H1 (cell line): ENCODE data around the gene FAM240A. TPM values are rescaled to one million over a fixed set of nuclear protein-coding genes. Genes with fewer than 3 reads are reported as not detected.
A peak's percentile ranks its signal among the peaks of the same experiment; 100 is the strongest.

ENCODE experiments used
- CTCF ChIA-PET: fragments of 300-600 bp; sonication (Branson Sonifier 250); formaldehyde crosslinking; loops from one replicate; lab custom pipeline; 2021; ENCODE audit not compliant: partially characterized antibody; lab: Charles Lee
- POLR2A ChIA-PET: fragments of 300-600 bp; sonication (Branson Sonifier 250); formaldehyde crosslinking; loops from one replicate; lab custom pipeline; 2021; ENCODE audit warnings: inconsistent platforms; ENCODE audit not compliant: partially characterized antibody; lab: Charles Lee
- DNase-seq, 2 experiments: peaks; one replicate each; pipeline versions ENCODE4 v3.0.0 to v3.0.0-alpha.2; 2010 to 2022; ENCODE audit warnings: low spot score in 2 of 2, low read depth in 1 of 2, mixed read lengths in 1 of 2
- FAIRE-seq: peaks from 2 replicates; lab custom pipeline; 2011; peaks lifted over from hg19 to GRCh38; lab: Jason Lieb, UNC
- H2AFZ ChIP-seq: 2 replicates; pipeline ENCODE4 v1.8.1; 2012; ENCODE audit warnings: low read length, inconsistent platforms
- H2AK5ac ChIP-seq: 2 replicates; pipeline ENCODE4 v1.6.1; 2013; ENCODE audit warnings: low read depth, low read length
- H2BK120ac ChIP-seq: replicated peaks from 2 replicates; pipeline ENCODE3; 2013; ENCODE audit warnings: low read depth, low read length, inconsistent platforms
- H2BK12ac ChIP-seq: 2 replicates; pipeline ENCODE4 v1.6.1; 2013; ENCODE audit warnings: low read depth, low read length
- H2BK15ac ChIP-seq: 2 replicates; pipeline ENCODE4 v1.6.1; 2013; ENCODE audit warnings: low read length
- H2BK20ac ChIP-seq: 2 replicates; pipeline ENCODE4 v1.6.1; 2013; ENCODE audit warnings: low read length
- H2BK5ac ChIP-seq: 2 replicates; pipeline ENCODE4 v1.6.1; 2013; ENCODE audit warnings: low read depth, low read length
- H3K14ac ChIP-seq: 2 replicates; pipeline ENCODE4 v1.6.1; 2013; ENCODE audit warnings: inconsistent platforms; ENCODE audit not compliant: insufficient read length
- H3K18ac ChIP-seq: 2 replicates; pipeline ENCODE4 v1.6.1; 2013; ENCODE audit warnings: low read length; ENCODE audit errors: extremely low read depth
- H3K23ac ChIP-seq: 2 replicates; pipeline ENCODE4 v1.6.1; 2013; ENCODE audit warnings: inconsistent platforms; ENCODE audit not compliant: insufficient read length
- H3K23me2 ChIP-seq: 2 replicates; pipeline ENCODE4 v1.6.1; 2013; ENCODE audit warnings: low read depth, low read length
- H3K27ac ChIP-seq: 2 replicates; pipeline ENCODE4 v1.6.1; 2011; ENCODE audit warnings: low read depth, low read length, inconsistent platforms
- H3K27me3 ChIP-seq, 4 experiments: replicated peaks in 1 of 4; 1 replicate in 1 of 4; 2 replicates in 3 of 4; pipeline versions ENCODE4 v1.6.1 to v1.8.1; 2011 to 2013; ENCODE audit warnings: low read length in 3 of 4, mild to moderate bottlenecking in 3 of 4, inconsistent platforms in 2 of 4, mixed read lengths in 2 of 4, moderate library complexity in 1 of 4; ENCODE audit not compliant: control insufficient read depth in 3 of 4, insufficient read depth in 3 of 4; ENCODE audit errors: extremely low read depth in 1 of 4
- H3K36me3 ChIP-seq, 4 experiments: 2 replicates each; pipeline versions ENCODE4 v1.6.1 to v1.8.1; 2011 to 2013; ENCODE audit warnings: mild to moderate bottlenecking in 4 of 4, low read length in 3 of 4, moderate library complexity in 2 of 4, control low read depth in 1 of 4, inconsistent platforms in 1 of 4; ENCODE audit not compliant: insufficient read depth in 4 of 4, control insufficient read depth in 2 of 4
- H3K4ac ChIP-seq: replicated peaks from 2 replicates; pipeline ENCODE3; 2013; ENCODE audit warnings: low read length, low read depth, mixed read lengths, inconsistent platforms; ENCODE audit not compliant: insufficient read length
- H3K4me1 ChIP-seq, 4 experiments: replicated peaks in 1 of 4; 1 replicate in 1 of 4; 2 replicates in 3 of 4; pipeline versions ENCODE4 v1.6.1 to v1.8.1; 2011 to 2013; ENCODE audit warnings: low read length in 3 of 4, inconsistent platforms in 2 of 4, mixed read lengths in 1 of 4; ENCODE audit not compliant: insufficient read depth in 4 of 4, control insufficient read depth in 3 of 4
- H3K4me2 ChIP-seq, 2 experiments: 2 replicates each; pipeline versions ENCODE4 v1.6.1 to v1.8.1; 2011 to 2013; ENCODE audit warnings: low read depth in 2 of 2, low read length in 2 of 2, control low read depth in 1 of 2, inconsistent platforms in 1 of 2, mild to moderate bottlenecking in 1 of 2; ENCODE audit not compliant: insufficient read depth in 1 of 2
- H3K4me3 ChIP-seq, 4 experiments: fragments of 200-600, 300-600 bp in 1 of 4; sonication (generic), shearing (Covaris generic), sonication (Bioruptor Twin) in 1 of 4; 2 replicates each; pipeline versions ENCODE4 v1.5.1 to v1.8.1; 2011 to 2016; ENCODE audit warnings: low read length in 4 of 4, low read depth in 3 of 4, control low read depth in 2 of 4, inconsistent platforms in 2 of 4, mild to moderate bottlenecking in 2 of 4, mixed read lengths in 1 of 4, moderate library complexity in 1 of 4; ENCODE audit not compliant: insufficient read depth in 2 of 4; ENCODE audit errors: extremely low read depth in 1 of 4
- H3K56ac ChIP-seq: replicated peaks from 2 replicates; pipeline ENCODE3; 2013; ENCODE audit warnings: low read depth, mild to moderate bottlenecking, mixed read lengths, low read length, inconsistent platforms; ENCODE audit not compliant: insufficient read length
- H3K79me1 ChIP-seq: 2 replicates; pipeline ENCODE4 v1.6.1; 2013; ENCODE audit warnings: low read depth, low read length, control low read depth
- H3K79me2 ChIP-seq, 2 experiments: 2 replicates each; pipeline versions ENCODE4 v1.6.1 to v1.8.1; 2012 to 2013; ENCODE audit warnings: low read length in 2 of 2, mild to moderate bottlenecking in 2 of 2, inconsistent platforms in 1 of 2; ENCODE audit not compliant: insufficient read depth in 2 of 2, control insufficient read depth in 1 of 2
- H3K9ac ChIP-seq, 4 experiments: replicated peaks in 1 of 4; 1 replicate in 1 of 4; 2 replicates in 3 of 4; pipeline versions ENCODE4 v1.6.1 to v1.8.1; 2011 to 2013; ENCODE audit warnings: low read depth in 3 of 4, low read length in 3 of 4, control low read depth in 2 of 4, mild to moderate bottlenecking in 2 of 4, moderate library complexity in 2 of 4, inconsistent platforms in 1 of 4; ENCODE audit errors: extremely low read depth in 1 of 4
- H3K9me3 ChIP-seq, 2 experiments: 2 replicates each; pipeline versions ENCODE4 v1.6.1 to v1.8.1; 2012 to 2013; ENCODE audit warnings: mild to moderate bottlenecking in 2 of 2, moderate library complexity in 2 of 2, control low read depth in 1 of 2, inconsistent platforms in 1 of 2, low read depth in 1 of 2, low read length in 1 of 2, mixed read lengths in 1 of 2; ENCODE audit not compliant: insufficient read depth in 2 of 2
- H4K20me1 ChIP-seq, 2 experiments: replicated peaks in 1 of 2; 2 replicates each; pipeline versions ENCODE3 to v1.8.1; 2011 to 2013; ENCODE audit warnings: inconsistent platforms in 2 of 2, low read length in 2 of 2, mild to moderate bottlenecking in 1 of 2; ENCODE audit not compliant: insufficient read depth in 2 of 2, control insufficient read depth in 1 of 2
- H4K5ac ChIP-seq: 2 replicates; pipeline ENCODE4 v1.6.1; 2013; ENCODE audit warnings: low read length, low read depth, mixed read lengths, inconsistent platforms; ENCODE audit not compliant: insufficient read length
- H4K8ac ChIP-seq: 2 replicates; pipeline ENCODE4 v1.8.0; 2013; ENCODE audit warnings: mild to moderate bottlenecking, moderate library complexity, low read length, inconsistent platforms; ENCODE audit not compliant: insufficient read depth; ENCODE audit errors: extremely low read depth
- H4K91ac ChIP-seq: replicated peaks from 2 replicates; pipeline ENCODE3; 2013; ENCODE audit warnings: low read length, mixed read lengths, inconsistent platforms; ENCODE audit not compliant: insufficient read length
- BRCA1 ChIP-seq: IDR thresholded peaks from 2 replicates; pipeline ENCODE4 v1.6.1; 2012; ENCODE audit warnings: low read depth, low read length, improper control_type of control experiment
- CTBP2 ChIP-seq: IDR thresholded peaks from 2 replicates; pipeline ENCODE4 v1.7.0; 2011; ENCODE audit warnings: borderline replicate concordance, mild to moderate bottlenecking, moderate library complexity, mixed read lengths, low read length; ENCODE audit not compliant: insufficient read depth, insufficient read length
- JUN ChIP-seq: IDR thresholded peaks from 2 replicates; pipeline ENCODE4 v1.6.1; 2011; ENCODE audit warnings: low read depth, mild to moderate bottlenecking, improper control_type of control experiment, low read length
- KDM5A ChIP-seq: fragments of 200-600 bp; IDR thresholded peaks from 2 replicates; pipeline ENCODE4 v1.7.1; 2012; ENCODE audit warnings: mild to moderate bottlenecking, low read length, inconsistent platforms, mixed read lengths
- SAP30 ChIP-seq: fragments of 300-600 bp; sonication (generic); IDR thresholded peaks from 2 replicates; pipeline ENCODE4 v1.7.1; 2012; ENCODE audit warnings: low read length, moderate library complexity, mild to moderate bottlenecking, inconsistent platforms; ENCODE audit not compliant: insufficient read depth, insufficient replicate concordance
- WGBS, 2 experiments: shearing (Covaris generic) in 1 of 2; methylation state at CpG; one replicate each; pipeline versions ENCODE4 v1.1.6 to v1.1.7; 2013 to 2015; ENCODE audit warnings: low lambda C conversion rate in 2 of 2, mixed read lengths in 2 of 2, inconsistent platforms in 1 of 2, low coverage in 1 of 2, missing lambda C conversion rate in 1 of 2; ENCODE audit not compliant: insufficient replicate concordance in 2 of 2, insufficient coverage in 1 of 2, insufficient read length in 1 of 2; ENCODE audit errors: extremely low coverage in 1 of 2, missing lambda C conversion rate in 1 of 2; 5-methylcytosine and 5-hydroxymethylcytosine counted together
- polyA plus RNA-seq, 7 experiments: library from polyadenylated mRNA; depleted of rRNA in 3 of 7; stranded (reverse) in 5 of 7; unstranded in 2 of 7; fragments of >200 nt in 5 of 7; fragments of 200-250 nt in 2 of 7; gene quantifications; 1 replicate in 5 of 7; 2 replicates in 1 of 7; 4 replicates in 1 of 7; pipeline versions ENCODE4 v1.2.1 to v1.2.3, GENCODE V29; 2011 to 2013; ENCODE audit warnings: missing spikeins in 2 of 7, mixed read lengths in 2 of 7
- total RNA-seq: library from RNA; stranded (reverse); fragmentation: NEBNext Ultra II Directional; extraction: Animal tissue kit (Norgen Biotek cat#: 25700); gene quantifications from 2 replicates; pipeline ENCODE4 v1.2.1, GENCODE V29; 2021

Gene FAM240A
- total and polyA plus RNA-seq, 2 of the 8 experiments (the other 6 are each of a cell fraction or from before 2014, with no cell fraction given): 0.08 TPM; not detected in 1

DNA sequence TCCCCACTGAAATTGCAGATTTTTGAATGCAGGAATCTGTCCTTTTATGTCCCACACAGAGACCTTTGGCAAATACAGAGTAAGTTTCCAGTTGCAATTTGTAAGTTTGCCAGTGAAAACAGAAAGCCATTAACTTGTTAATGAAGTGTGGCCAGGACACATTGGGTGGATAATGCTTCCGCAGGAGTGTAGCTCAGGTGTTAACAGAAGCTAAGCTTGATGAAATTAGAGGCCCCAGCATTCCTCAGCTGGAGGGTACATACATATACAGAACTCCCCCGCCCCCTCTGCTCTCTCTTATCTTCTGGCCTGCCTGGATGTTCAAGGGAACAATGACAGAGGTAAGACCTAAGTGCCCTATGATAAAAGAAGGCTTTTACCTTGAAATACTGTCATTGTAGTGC lies 38.1 kb upstream of the FAM240A start:
- Histone ChIP-seq H3K4me2 (peak overlapping the region; percentile 85 to 86; a peak in 3 of 4 replicates), H4K20me1 (peaks cover 0 to under 1% of the 10 kb centered on the region in 2 experiments), H4K5ac (peak overlapping the region; percentile 90), H2AFZ (no peak overlapping the region), H3K4me1 (peaks cover 13 to 29% (median 17%) of the 10 kb centered on the region in 4 experiments; a peak in 6 of 7 replicates), H3K27me3 (no peaks in the 10 kb centered on the region; a peak in 2 of 7 replicates), H4K8ac (no peak overlapping the region), H2BK15ac (no peak overlapping the region; the same call in 1 of the 2 replicates), H3K14ac (no peak overlapping the region), H3K56ac (peak overlapping the region; percentile 69), H3K36me3 (peaks cover 0 to 7% (median 2%) of the 10 kb centered on the region in 4 experiments; a peak in 4 of 8 replicates), H3K79me2 (peaks cover 5 to 17% of the 10 kb centered on the region in 2 experiments), H2AK5ac (peak overlapping the region; percentile 29; the same call in 1 of the 2 replicates), H3K9me3 (no peaks in the 10 kb centered on the region), H2BK120ac (peak overlapping the region; percentile 97), H3K4me3 (peak overlapping the region in 3 of 4 experiments; percentile 5 to 91 (median 20); a peak in 4 of 8 replicates), H3K23me2 (peaks cover 13% of the 10 kb centered on the region), H2BK5ac (peak overlapping the region; percentile 99; the same call in 1 of the 2 replicates), H3K9ac (peak overlapping the region in 1 of 4 experiments; percentile 1; a peak in 2 of 7 replicates), H2BK12ac (no peak overlapping the region), H3K23ac (no peak overlapping the region), H3K27ac (peak overlapping the region; percentile 69), H2BK20ac (no peak overlapping the region), H3K79me1 (no peaks in the 10 kb centered on the region; the same call in 1 of the 2 replicates), H3K4ac (peak overlapping the region; percentile 73), H3K18ac (no peak overlapping the region; the same call in 1 of the 2 replicates), H4K91ac (peak overlapping the region; percentile 97)
- POLR2A ChIA-PET: interaction anchor here (0.5 to 11.9 kb wide), 21 partner anchors 8 to 709 kb away, joined by 3 to 213 read pairs (median 5); partner anchors contain the start of genes KIF9, KLHL18, LRRC2 and LTF
- WGBS, 2 experiments: 0% methylated on average over 2 of the region's 2 CpGs; no CpG with 5 or more reads in 1 of the 2 experiments
- CTCF ChIA-PET: interaction anchor here (0.6 to 4.7 kb wide), 9 partner anchors 9 to 90 kb away, joined by 3 to 26 read pairs (median 4); partner anchors contain the start of genes LRRC2 and RTP3
- DNase-seq: peak in 1 of 2 experiments; percentile 88
- peak; percentile 88 for FAIRE-seq
- TF ChIP-seq KDM5A (no peak), JUN (no peak), BRCA1 (no peak), CTBP2 (no peak), SAP30 (no peak)
